Glutamatergic neuron (in vitro differentiated cells): ENCODE measurements around the gene SYTL2. TPM values are rescaled to one million over a fixed set of nuclear protein-coding genes. Genes with fewer than 3 reads are reported as not detected.

Experiments used
- DNase-seq: peaks from one replicate; pipeline ENCODE4 v3.0.0; 2022
- H3K27ac Mint-ChIP-seq: one replicate; pipeline ENCODE4 v1.8.0; 2020; ENCODE audit warnings: mild to moderate bottlenecking, mixed read lengths, inconsistent platforms; ENCODE audit not compliant: unreplicated experiment
- H3K27me3 Mint-ChIP-seq: one replicate; pipeline ENCODE4 v1.8.0; 2020; ENCODE audit warnings: mild to moderate bottlenecking, moderate library complexity, mixed read lengths, inconsistent platforms; ENCODE audit not compliant: unreplicated experiment
- H3K36me3 Mint-ChIP-seq: one replicate; pipeline ENCODE4 v1.8.0; 2020; ENCODE audit warnings: mild to moderate bottlenecking, mixed read lengths, inconsistent platforms; ENCODE audit not compliant: unreplicated experiment
- H3K4me1 Mint-ChIP-seq: one replicate; pipeline ENCODE4 v1.8.0; 2020; ENCODE audit warnings: mild to moderate bottlenecking, low read depth, mixed read lengths, inconsistent platforms; ENCODE audit not compliant: unreplicated experiment
- H3K4me3 Mint-ChIP-seq: one replicate; pipeline ENCODE4 v1.8.0; 2020; ENCODE audit warnings: mild to moderate bottlenecking, mixed read lengths, inconsistent platforms; ENCODE audit not compliant: unreplicated experiment
- H3K9me3 Mint-ChIP-seq: one replicate; pipeline ENCODE4 v1.8.0; 2020; ENCODE audit warnings: mild to moderate bottlenecking, moderate library complexity, mixed read lengths, inconsistent platforms; ENCODE audit not compliant: unreplicated experiment
- CTCF ChIP-seq: fragments of 200-600 bp; sonication (generic); IDR thresholded peaks from one replicate; pipeline ENCODE4 v1.5.0; 2021; ENCODE audit not compliant: partially characterized antibody, unreplicated experiment
- total RNA-seq: library from RNA; stranded (reverse); fragmentation: NEBNext Ultra II Directional; extraction: Animal tissue kit (Norgen Biotek cat#: 25700); gene quantifications from one replicate; pipeline ENCODE4 v1.2.1, GENCODE V29; 2021; ENCODE audit not compliant: unreplicated experiment

Gene SYTL2
- total RNA-seq, 1 donor from 2014 or later, result 4.0 TPM

- DNase-seq, result no peak
- H3K4me3 Mint-ChIP-seq, result no peak overlapping the region
- no peak overlapping the region for H3K27ac Mint-ChIP-seq
- no peaks in the 10 kb centered on the region for H3K27me3 Mint-ChIP-seq
- no peak for TF ChIP-seq CTCF
- H3K9me3 Mint-ChIP-seq, result peaks cover 2% of the 10 kb centered on the region
- peaks cover 3% of the 10 kb centered on the region for H3K4me1 Mint-ChIP-seq
- H3K36me3 Mint-ChIP-seq, result no peaks in the 10 kb centered on the region
Measured at GRCh38 chr11:85723088-85723487, 87.9 kb downstream of the SYTL2 start.

GRCh38 chr11:85721191-85721590, 89.8 kb downstream of the SYTL2 start:
- Mint-ChIP-seq H3K4me3 (no peak overlapping the region), H3K27ac (no peak overlapping the region), H3K27me3 (no peaks in the 10 kb centered on the region), H3K4me1 (peaks cover 3% of the 10 kb centered on the region), H3K9me3 (no peaks in the 10 kb centered on the region), H3K36me3 (no peaks in the 10 kb centered on the region)
- no peak for TF ChIP-seq CTCF
- DNase-seq, result no peak

GRCh38 chr11:85718991-85719807, 91.7 kb downstream of the SYTL2 start:
- Mint-ChIP-seq H3K27ac (no peak overlapping the region), H3K27me3 (no peaks in the 10 kb centered on the region), H3K9me3 (no peaks in the 10 kb centered on the region), H3K4me3 (peak overlapping the region; percentile 62), H3K36me3 (no peaks in the 10 kb centered on the region), H3K4me1 (peaks cover 3% of the 10 kb centered on the region)
- DNase-seq, result peak; percentile 24
- TF ChIP-seq CTCF, result no peak

GRCh38 chr11:85718126-85718943, 92.6 kb downstream of the SYTL2 start:
- no peak for TF ChIP-seq CTCF
- Mint-ChIP-seq H3K27me3 (no peaks in the 10 kb centered on the region), H3K27ac (no peak overlapping the region), H3K36me3 (no peaks in the 10 kb centered on the region), H3K4me3 (no peak overlapping the region), H3K4me1 (peaks cover 3% of the 10 kb centered on the region), H3K9me3 (no peaks in the 10 kb centered on the region)
- DNase-seq, result no peak

- Mint-ChIP-seq H3K27ac (no peak overlapping the region), H3K4me1 (peaks cover 3% of the 10 kb centered on the region), H3K9me3 (no peaks in the 10 kb centered on the region), H3K27me3 (no peaks in the 10 kb centered on the region), H3K36me3 (no peaks in the 10 kb centered on the region), H3K4me3 (no peak overlapping the region)
- DNase-seq, result no peak
- TF ChIP-seq CTCF, result no peak
Measured at GRCh38 chr11:85717429-85717828, 93.5 kb downstream of the SYTL2 start.
